Stimulated activated CD4-positive, alpha-beta T cell treated with anti-CD3 and anti-CD28 coated beads, Interleukin-4, amount 100 ng/mL, for 1 hour (primary cell): ENCODE results near the gene RELB.

ENCODE experiments used
- DNase-seq: peaks from one replicate; pipeline ENCODE4 v3.0.0-alpha.2; 2020

RELB gene

DNA sequence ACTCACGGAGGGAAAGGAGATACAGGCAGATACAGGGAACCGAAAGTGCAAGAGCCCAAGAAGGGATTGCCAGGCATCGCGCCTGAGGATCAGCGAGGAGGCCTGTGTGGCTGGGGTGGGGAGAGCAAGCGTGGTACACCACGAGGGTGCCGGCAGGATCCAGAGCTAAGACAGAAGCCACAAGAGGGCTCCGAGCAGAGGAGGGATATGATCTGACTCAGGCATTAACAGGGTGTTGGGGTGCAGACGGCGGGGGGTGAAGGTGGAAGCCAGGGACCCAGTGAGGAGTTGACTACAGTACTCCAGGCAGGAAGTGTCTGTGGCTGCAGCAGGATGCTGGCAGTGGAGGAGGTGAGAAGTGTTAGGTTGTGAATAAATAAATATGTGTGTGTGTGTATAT lies 86.3 kb downstream of the RELB start:
- DNase-seq: no peak
